Pulmonary artery endothelial cell (primary cell): ENCODE data around the gene SHROOM3. TPM values are rescaled to one million over a fixed set of nuclear protein-coding genes. Genes with fewer than 3 reads are reported as not detected.
A peak's percentile ranks its signal among the peaks of the same experiment; 100 is the strongest.
"Not testable (repeated sequence)": the region's sequence is repeated elsewhere in the genome, so short reads cannot be mapped to it uniquely, and the experiment has no call there.

Experiments used
- DNase-seq: peaks from one replicate; pipeline ENCODE4 v3.0.0-alpha.2; 2011; ENCODE audit warnings: low read depth, low spot score
- total RNA-seq: library from RNA; depleted of rRNA; stranded (reverse); fragments of >200 nt; gene quantifications from 2 replicates; pipeline ENCODE4 v1.2.3, GENCODE V29; 2014

SHROOM3 gene
- total RNA-seq, 1 donor from 2014 or later = 8.1 TPM

DNA sequence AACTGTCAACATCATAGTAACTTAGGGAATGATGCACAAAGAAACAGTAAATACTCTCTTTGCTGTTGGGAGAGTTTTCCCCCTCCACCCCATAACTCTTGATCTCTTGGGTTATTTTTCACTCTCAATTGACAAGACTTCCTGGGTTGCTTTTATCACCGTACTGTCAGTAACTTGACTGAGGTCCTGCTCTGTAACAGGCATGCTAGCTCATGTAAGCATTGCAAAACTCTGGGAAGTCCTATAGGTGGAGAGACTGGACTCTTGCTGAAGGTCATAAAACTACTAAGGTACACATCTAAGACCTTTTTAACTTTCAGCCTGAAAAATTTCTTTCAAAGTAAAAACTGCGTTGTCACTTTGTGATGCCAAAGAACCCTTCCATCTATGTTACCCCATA is 10.9 kb downstream of the SHROOM3 start:
- DNase-seq = no peak

DNA sequence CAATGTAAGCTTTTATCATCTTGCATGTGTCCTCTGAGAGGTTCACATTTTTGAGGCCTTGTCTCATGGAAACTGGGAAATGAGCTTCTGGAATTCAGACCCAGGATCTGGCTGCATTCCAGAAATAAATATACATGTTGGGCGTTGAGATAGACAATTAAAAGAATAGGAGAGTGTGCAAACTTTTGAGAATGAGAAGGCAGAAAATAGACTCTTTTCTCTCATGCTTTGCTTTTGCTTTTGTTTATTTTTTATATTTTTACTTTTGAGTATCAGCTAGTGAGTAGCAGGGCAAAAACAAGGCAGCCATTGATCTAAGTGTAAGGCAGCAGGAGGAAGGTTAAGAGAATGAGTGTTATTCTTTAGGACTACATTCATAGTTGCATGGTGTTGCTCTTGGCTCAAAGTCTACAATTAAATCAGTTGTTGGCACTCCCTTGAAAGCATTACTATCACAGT is 12.4 kb downstream of the SHROOM3 start:
- peak; percentile 35 for DNase-seq

DNA sequence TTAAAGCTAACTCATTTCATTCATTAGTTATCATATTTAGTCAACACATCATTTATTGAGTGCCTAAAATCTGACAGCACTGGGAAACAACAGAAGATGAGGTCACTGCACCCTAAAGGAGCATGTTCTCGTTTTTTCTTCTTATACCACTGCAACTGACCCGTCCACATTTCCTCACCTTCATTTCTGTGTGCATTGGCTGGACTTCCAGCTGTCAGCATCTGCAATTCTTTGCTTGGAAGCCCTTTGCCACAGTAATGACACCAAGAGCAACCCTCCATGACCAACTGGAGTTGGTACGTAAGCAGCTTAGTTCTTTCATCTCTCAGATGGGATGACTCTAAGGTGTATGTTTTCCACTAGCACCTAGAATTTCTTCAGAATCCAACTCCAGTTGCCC is 13.2 kb downstream of the SHROOM3 start:
- no peak for DNase-seq

DNA sequence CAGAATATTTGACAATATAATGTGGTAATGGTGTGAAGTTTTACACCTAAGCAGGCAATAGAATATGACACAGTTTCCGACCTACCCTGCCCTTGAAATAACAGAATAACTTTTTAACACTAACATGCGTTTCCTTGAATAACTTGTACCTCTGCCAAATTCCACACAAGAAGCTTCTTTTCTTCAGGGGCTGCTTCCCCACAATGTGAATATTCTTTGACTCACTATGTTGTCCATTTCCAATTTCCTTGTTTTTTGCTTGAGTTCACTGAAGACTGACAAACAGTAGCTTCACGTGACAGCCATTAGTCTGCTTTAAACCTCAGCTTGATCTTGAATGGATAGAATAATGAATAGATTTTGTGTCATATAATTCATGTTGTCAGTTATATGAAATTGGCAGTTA is 14.3 kb downstream of the SHROOM3 start:
- DNase-seq = peak; percentile 86

DNA sequence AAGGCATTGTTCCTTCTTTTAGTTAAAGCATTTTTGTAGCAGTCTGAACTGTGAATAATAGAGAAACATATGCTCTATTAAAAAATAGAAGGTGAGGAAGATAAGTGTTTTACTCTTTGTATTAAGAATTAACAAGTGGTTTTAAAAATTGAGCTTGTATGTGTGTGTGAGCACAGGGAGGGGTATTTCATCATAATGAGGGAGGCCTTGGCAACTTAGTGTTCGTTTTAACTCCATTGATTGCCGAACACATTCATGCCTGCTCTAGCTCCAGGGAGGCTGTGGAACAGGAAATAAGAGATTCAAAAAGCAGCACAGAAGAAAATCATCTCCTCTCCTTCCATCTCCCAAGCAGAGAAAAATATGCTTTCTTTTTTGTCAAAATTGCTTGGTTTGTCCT is 14.8 kb downstream of the SHROOM3 start:
- DNase-seq = no peak

DNA sequence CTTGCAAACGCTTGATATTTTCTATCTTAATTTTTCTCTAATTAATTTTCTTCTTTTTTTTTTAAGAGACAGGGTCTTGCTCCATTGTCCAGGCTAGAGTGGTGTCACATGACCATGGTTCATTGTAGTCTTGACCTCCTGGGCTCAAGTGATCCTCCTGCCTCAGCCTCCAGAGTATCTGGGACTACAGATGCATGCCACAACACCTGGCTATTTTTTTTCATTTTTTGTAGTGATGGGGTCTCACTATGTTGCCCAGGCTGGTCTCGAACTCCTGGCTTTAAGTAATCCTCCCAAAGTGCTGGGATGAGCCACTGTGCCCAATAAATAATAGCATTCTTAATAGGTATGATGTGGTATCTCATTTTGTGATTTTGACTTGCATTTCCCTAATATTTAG is 18.2 kb downstream of the SHROOM3 start:
- DNase-seq = no peak

DNA sequence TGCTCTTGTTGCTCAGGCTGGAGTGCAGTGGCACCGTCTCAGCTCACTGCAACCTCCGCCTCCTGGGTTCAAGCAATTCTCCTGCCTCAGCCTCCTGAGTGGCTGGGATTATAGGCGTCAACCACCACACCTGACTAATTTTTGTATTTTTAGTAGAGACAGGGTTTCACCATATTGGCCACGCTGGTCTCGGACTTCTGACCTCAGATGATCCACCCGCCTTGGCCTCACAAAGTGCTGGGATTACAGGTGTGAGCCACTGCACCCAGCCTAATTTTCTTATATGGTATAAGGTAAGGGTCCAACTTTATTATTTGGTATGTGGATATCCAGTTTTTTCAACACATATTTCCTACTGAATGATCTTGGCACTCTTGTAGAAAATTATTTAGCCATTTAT is 19.0 kb downstream of the SHROOM3 start:
- not testable (repeated sequence) for DNase-seq

DNA sequence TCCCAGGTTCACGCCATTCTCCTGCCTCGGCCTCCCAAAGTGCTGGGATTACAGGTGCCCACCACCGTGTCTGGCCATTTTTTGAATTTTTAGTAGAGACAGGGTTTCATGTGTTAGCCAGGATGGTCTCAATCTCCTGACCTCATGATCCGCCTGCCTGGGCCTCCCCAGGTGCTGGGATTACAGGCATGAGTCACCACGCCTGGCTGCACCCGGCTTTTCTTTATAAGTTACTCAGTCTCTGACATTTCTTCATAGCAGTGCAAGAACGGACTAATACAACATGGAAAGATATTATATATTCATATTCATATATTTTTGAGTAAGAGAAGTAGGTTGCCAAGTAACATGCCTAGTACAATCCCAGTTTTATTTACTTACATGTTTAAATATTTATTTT is 22.9 kb downstream of the SHROOM3 start:
- no peak for DNase-seq

DNA sequence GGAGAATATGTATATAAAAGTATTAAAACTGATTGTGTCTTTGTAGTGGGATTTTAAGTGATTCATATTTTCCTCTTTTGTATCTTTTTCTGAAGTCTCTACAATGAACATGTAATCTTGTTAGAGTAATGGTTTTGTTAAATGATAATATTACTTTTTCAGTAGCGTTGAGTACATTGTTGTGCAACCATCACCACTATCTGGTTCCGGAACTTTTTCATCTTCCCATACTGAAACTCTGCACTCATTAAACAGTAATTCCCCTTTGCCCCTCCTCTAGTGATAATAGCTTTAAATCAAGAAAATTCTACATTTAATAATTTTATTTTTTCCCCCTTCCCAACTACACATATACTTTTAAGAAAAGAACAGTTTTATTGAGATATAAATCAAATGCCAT is 23.3 kb downstream of the SHROOM3 start:
- no peak for DNase-seq

DNA sequence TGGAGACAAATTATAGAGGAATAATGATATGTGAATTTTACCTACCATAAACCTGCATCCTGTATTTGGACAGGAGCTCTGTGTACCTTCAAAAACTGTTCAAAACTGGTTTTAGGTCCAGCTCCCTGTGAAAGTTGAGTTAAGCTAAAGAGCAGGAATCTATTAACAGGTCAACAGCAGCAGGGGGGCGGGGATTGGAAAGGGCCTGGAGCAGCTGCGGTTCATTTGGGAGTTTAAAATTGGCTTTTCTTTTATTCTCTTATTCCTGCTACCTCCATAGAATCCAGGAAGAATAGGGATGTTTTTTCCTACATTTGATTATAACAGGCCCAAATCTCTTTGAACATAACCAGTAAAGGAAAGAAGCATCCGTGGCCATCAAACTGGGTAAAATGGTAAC is 23.8 kb downstream of the SHROOM3 start:
- no peak for DNase-seq

DNA sequence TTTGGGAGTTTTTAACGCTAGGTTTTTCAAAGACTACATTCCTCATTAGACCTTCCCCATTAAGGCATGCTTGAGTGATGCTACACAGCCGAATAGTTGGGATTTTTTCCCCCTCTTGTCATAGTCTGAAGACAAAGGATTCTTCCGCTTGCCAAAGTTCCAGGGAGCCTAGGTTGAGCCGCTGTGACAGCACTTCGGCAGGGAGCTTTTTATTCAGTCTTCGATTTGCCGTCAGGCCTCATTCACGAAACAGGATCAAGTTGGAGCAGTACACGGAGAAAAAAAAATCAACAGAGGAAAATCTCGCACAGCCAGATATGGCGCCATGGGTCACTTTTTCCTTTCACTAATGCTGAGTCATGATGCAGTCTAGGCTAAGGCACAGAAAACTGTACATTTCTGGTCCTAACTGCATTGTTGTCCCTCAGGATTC is 24.3 kb downstream of the SHROOM3 start:
- peak; percentile 24 for DNase-seq

DNA sequence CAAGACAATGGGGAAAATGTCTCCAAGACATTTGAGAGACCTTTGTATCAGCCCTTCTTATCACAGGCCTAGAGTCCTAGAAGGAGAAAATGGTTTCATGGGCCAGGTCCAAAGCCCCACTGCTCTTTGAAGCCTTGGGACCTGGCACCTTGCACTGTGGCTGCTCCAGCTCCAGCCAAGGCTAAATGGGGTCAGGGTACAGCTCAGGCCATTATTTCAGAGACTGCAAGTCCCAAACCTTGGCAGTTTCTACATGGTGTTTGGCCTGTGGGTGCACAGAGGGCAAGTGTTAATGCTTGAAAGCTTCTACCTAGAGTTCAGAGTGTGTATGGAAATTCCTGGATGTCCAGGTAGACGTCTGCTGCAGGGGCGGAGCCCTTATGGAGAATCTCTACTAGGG is 28.5 kb downstream of the SHROOM3 start:
- DNase-seq = no peak

DNA sequence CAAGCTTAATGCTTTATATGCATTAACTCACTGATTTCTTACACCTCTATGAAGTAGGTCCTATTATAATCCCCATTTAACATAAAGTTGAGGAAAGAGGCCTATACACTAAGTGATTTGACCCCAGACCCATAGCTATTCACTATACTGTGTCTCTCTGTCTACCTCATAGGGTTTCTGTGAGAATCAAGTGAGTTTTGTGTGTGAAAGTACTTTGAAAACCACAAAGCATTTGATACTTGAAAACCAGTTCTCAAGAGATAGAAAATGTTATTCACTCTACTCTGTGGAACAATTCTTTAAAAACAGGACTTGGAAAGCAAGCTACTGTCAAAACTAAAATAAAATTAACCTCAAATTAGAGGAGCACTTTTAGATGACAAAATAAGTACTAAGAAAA is 35.0 kb downstream of the SHROOM3 start:
- no peak for DNase-seq

DNA sequence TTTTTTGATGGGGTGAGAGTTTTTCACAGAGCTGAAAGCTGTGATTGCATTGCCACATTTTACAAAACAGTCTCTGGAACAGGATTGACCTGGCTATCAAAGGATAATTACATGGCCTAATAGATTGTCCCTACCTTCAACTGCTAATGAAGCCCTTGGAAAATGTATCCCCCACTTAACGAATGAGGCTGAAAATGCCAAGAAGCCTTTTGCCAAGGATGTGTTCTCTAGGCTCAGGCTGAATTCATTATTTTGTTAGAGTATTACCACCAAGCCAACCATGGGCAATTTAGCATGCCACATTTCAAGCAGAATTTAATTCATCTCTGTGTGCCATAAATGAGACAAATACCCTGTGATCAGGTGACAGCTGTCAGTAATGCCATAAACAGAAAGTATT is 35.5 kb downstream of the SHROOM3 start:
- DNase-seq = no peak

DNA sequence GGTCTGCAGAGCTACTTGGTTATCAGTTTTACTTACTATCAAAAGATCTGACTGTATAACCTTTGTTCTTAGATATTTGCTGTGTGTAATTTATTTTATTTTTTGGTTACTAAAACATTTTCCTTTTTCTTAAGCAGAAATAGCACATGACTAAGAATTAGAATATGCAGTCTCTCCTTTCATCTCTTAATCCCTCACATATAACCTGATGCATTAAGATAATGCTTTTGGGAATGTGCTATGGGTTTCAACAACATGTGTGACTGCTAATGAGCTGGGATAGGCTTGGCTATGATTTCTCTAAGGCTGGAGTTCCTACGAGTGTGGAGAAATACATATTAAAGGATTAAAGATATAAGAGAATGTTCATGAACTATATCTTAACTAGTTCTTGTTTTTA is 41.5 kb downstream of the SHROOM3 start:
- no peak for DNase-seq

DNA sequence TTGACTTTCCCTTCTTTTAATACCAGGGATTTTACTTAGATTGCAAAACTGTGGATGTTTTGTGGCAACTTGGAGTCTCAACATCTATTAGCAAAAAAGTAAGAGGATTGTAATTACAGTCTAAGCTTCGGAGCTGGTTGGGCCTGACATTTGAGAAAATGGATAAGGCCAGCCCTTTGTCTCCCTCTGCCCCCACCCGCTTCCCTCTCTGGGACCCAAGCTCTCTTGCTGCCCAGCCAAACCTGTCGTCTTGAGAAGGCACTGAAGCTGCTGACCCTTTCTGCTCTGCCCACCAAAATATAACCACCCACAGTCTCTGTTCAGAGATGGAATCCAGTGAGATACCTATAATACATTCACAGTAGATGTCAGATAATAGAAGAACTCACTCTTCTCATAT is 49.6 kb downstream of the SHROOM3 start:
- DNase-seq = no peak

DNA sequence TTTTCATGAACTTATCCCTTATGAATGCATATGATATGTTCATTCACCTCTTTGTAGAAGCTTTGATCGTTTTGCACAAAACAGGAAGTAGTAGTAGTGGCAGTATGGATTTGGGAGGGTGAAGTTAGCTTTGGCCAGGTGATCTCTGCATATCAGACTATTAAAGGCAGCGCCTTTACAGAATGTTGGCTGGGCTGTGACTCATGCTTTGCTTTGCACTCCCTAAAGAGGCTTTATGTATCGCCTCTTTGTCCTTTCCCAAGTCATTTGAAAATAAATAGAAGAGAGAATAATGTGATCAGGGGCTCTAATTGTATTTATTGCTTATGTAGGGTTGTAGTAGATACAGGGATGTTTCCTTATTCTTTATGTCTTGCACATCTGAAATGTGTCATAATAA is 50.4 kb downstream of the SHROOM3 start:
- no peak for DNase-seq

DNA sequence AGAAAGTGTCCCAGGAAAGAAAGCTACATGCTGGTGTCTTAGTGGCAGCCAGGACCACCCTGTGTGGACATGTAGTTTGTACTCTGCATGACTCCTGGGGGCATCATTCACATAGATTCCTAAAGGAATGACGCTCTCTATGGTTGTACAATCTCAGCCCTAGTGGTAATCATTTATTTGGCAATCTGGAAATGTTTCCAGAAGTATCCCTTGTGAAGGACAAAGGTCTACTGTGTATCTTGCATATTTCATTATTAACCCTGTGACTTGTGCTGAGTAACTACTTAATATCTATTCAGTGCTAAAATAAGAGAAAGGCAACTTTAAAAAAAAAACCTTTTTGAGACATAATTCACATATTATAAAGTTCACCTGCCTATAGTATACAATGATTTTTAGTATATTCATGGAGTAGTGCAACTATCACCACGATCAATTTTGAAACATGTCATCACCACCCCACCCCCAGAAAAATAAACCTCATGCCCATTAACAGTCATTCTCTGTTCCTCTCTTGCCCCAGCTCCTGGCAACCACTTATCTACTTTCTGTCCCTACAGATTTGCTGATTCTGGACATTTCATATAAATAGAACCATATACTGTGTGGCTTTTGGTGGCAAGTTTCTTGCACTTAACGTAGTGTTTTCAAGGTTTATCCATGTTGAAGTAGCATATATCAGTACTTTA is 51.7 kb downstream of the SHROOM3 start:
- no peak for DNase-seq

DNA sequence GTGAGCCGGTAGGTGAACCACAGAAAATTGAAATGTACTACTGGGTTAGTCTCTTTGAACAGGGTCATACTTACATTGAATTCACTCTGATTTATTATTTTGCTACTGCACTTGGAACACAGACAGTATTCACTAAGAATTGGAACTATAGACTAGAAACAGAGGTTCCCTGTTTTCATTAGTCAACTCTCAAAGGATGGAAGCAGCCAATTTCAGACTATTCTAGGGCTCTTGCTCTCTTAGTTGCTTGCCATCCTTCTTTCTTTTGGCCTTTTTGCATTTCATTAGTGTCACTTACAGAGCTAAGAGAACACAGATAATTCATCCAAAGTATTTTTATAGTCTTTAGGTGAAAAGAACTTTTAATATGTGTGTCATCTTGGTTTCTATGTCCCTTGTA is 52.6 kb downstream of the SHROOM3 start:
- DNase-seq = no peak

DNA sequence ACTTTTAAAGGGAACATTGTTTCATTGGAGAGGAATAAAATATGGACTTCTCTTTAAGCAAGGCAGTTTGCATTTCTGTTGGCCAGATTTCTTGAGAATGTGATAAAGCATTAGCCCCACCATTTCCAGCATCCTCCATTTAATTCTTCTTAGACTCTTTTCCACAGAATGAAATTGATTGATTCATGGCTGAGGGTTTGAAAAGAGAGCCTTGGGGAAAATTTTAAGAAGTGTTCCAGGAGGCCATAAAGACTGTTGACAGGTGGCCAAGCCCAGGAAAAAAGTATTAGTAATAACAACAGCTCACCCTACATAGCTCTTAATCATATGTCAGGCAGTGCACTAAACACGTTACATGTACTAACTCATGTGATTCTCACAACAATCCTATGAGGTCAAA is 53.4 kb downstream of the SHROOM3 start:
- DNase-seq = no peak

DNA sequence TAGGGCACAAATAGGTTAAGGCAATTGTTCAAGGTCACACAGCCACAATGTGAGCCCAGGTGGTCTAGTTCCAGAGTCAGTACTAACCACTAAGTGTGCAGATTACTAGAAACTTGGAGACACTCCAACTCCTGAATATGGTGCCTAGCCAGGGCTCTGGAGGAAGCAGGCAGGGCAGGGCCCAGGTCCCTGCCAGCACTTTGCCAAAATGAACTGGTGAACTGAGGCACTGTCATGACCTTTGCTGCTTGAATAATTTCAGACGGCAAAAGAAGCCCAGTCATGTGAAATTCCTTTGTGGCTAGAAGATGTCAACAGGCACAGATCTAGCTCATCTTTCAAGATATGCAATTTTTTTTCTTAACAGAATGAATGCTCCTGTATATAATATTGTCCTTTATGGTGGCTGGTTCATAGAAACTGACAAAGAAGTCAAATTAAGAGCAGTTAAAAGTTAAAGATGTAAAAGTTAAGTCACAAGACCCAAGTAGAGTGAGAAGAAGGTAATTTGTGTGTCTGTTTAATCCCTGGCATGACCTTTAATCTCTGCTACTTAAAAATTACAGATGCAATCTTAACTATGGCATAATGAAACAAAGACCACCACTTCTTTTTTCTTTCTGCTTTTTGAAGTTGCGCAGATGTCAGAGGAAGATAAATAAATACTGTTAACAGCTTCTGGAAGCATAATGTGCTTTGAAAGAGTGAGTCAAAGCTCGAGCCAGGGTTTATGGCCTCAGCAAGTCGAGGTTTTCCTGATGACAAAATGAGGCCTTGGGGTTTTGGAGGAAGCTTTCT is 54.1 kb downstream of the SHROOM3 start:
- no peak for DNase-seq

DNA sequence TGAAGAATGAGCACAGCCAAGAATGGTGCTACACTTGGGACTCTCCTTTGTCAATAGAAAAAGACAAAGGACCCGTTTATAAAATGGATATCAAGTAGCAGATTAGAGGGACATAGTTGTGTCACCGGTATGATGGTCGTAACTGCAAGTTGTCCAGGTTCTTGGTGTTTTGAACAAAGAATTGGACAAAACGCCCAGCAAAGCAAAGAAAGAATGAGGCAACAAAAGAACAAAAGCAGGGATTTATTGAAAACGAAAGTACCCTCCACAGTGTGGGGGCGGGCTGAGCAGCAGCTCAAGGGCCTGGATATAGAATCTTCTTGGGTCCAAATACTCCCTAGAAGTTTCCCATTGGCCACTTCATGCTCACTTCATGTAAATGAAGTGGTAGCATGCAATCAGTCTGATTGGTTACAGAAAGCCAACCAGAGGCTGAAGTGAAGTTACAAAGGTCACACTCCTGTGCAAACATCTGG is 54.7 kb downstream of the SHROOM3 start:
- no peak for DNase-seq

DNA sequence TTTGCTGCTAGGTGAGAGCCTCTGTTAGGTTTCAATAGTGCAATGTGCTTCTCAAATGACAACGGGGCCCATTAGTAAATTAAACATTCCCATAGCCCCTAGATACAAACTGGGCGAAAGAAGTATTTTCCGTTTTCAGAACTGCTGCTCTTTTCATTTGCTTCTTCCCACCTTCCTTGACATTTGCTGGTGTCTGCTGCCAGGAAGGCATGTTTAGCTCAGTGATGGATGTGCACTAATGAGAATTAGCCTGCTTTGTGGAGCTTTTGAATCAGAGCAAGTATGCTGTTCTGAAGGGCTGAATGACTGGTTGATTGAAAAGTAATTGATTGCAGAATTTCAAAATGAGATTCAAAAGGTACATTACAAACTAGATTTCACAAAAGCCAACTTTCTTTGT is 57.0 kb downstream of the SHROOM3 start:
- DNase-seq = no peak
